Natural killer cell (primary cell): ENCODE measurements around the gene GRXCR1. TPM values are rescaled to one million over a fixed set of nuclear protein-coding genes. Genes with fewer than 3 reads are reported as not detected.

Experiments used
- ATAC-seq, 3 donors: fragments of 150-1000 bp in 2 of 3; fragments of 200-7000 bp in 1 of 3; cut with Tn5 transposase; 1 replicate in 1 of 3; 2 replicates in 2 of 3; pipeline ENCODE4 v1.10.0; 2021; ENCODE audit warnings: mild to moderate bottlenecking in 2 of 3, moderate library complexity in 2 of 3
- DNase-seq, 2 donors: peaks; one replicate each; pipeline versions ENCODE4 v3.0.0 to v3.0.0-alpha.2; 2013 to 2021; ENCODE audit warnings: mixed read lengths in 1 of 2
- H3K27ac ChIP-seq: one replicate; pipeline ENCODE4 v1.5.1; 2013; ENCODE audit warnings: mild to moderate bottlenecking, low read length
- H3K27me3 ChIP-seq: one replicate; pipeline ENCODE4 v1.6.1; 2013; ENCODE audit warnings: low read length; ENCODE audit not compliant: control insufficient read depth, insufficient read depth
- H3K36me3 ChIP-seq: one replicate; pipeline ENCODE4 v1.6.1; 2013; ENCODE audit warnings: low read length; ENCODE audit not compliant: control insufficient read depth, insufficient read depth
- H3K4me1 ChIP-seq: one replicate; pipeline ENCODE4 v1.6.1; 2013; ENCODE audit warnings: low read length; ENCODE audit not compliant: control insufficient read depth, insufficient read depth
- H3K4me3 ChIP-seq: one replicate; pipeline ENCODE4 v1.5.1; 2013; ENCODE audit warnings: low read length
- H3K9me3 ChIP-seq: one replicate; pipeline ENCODE4 v1.6.1; 2013; ENCODE audit warnings: low read length; ENCODE audit not compliant: control insufficient read depth, insufficient read depth
- H3K27ac Mint-ChIP-seq, 2 donors: one replicate each; pipeline ENCODE4 v1.8.0; 2022; ENCODE audit warnings: mild to moderate bottlenecking in 2 of 2, mixed read lengths in 2 of 2, moderate library complexity in 1 of 2
- H3K27me3 Mint-ChIP-seq, 2 donors: one replicate each; pipeline ENCODE4 v1.8.0; 2022; ENCODE audit warnings: low read depth in 2 of 2, mixed read lengths in 2 of 2
- H3K36me3 Mint-ChIP-seq: one replicate; pipeline ENCODE4 v1.8.0; 2022; ENCODE audit warnings: mixed read lengths
- H3K4me1 Mint-ChIP-seq, 2 donors: one replicate each; pipeline ENCODE4 v1.8.0; 2022; ENCODE audit warnings: mixed read lengths in 2 of 2
- H3K4me3 Mint-ChIP-seq: one replicate; pipeline ENCODE4 v1.8.0; 2022; ENCODE audit warnings: mild to moderate bottlenecking, moderate library complexity, mixed read lengths
- H3K9me3 Mint-ChIP-seq, 2 donors: one replicate each; pipeline ENCODE4 v1.8.0; 2022; ENCODE audit warnings: mixed read lengths in 2 of 2
- CTCF ChIP-seq: fragments of 200-600 bp; IDR thresholded peaks from one replicate; pipeline ENCODE4 v1.8.0; 2022; ENCODE audit warnings: antibody characterized with exemption
- WGBS: methylation state at CpG from one replicate; pipeline ENCODE4 v1.1.7; 2013; ENCODE audit warnings: missing lambda C conversion rate; ENCODE audit not compliant: insufficient coverage; 5-methylcytosine and 5-hydroxymethylcytosine counted together
- intact Hi-C: fragments of 100-400 bp; cut with micrococcal nuclease; formaldehyde crosslinking; loops from one replicate; pipeline ENCODE4 v1.14.2; 2022
- total RNA-seq, 4 donors: library from RNA; stranded (reverse); fragments of 120-200 nt in 1 of 4; gene quantifications; one replicate each; pipeline versions ENCODE4 v1.2.3 to v1.2.4, GENCODE V29; 2013 to 2022

GRXCR1 gene
- total RNA-seq, 3 donors from 2014 or later (not counting 1 experiment from before 2014, with no cell fraction given) = not detected

- Mint-ChIP-seq H3K4me1 (no peaks in the 10 kb centered on the region), H3K27ac (no peak overlapping the region), H3K36me3 (no peaks in the 10 kb centered on the region), H3K9me3 (peaks cover 0 to 5% of the 10 kb centered on the region in 2 donors), H3K27me3 (peaks cover 0 to 2% of the 10 kb centered on the region in 2 donors), H3K4me3 (no peak overlapping the region)
- no peak for TF ChIP-seq CTCF
- Histone ChIP-seq H3K27me3 (no peaks in the 10 kb centered on the region), H3K4me3 (no peak overlapping the region), H3K9me3 (no peaks in the 10 kb centered on the region), H3K4me1 (no peaks in the 10 kb centered on the region), H3K27ac (no peak overlapping the region), H3K36me3 (no peaks in the 10 kb centered on the region)
- intact Hi-C loops = no loop called here
- DNase-seq (no peak), ATAC-seq (no peak)
- 46% methylated on average over 6 of the region's 6 CpGs for WGBS
Measured at GRCh38 chr4:42906891-42907759, 14.6 kb downstream of the GRXCR1 start.

- no peak overlapping the region for H3K27ac ChIP-seq
- Mint-ChIP-seq H3K27me3 (peaks cover 0 to 2% of the 10 kb centered on the region in 2 donors), H3K36me3 (no peaks in the 10 kb centered on the region), H3K27ac (no peak overlapping the region), H3K4me3 (no peak overlapping the region), H3K9me3 (peaks cover 0 to 3% of the 10 kb centered on the region in 2 donors), H3K4me1 (no peaks in the 10 kb centered on the region)
- no peaks in the 10 kb centered on the region for H3K4me1 ChIP-seq
- intact Hi-C loops = no loop called here
- no peak for DNase-seq
- WGBS = 87% methylated on average over 2 of the region's 5 CpGs
- no peaks in the 10 kb centered on the region for H3K36me3 ChIP-seq
- TF ChIP-seq CTCF = no peak
- H3K9me3 ChIP-seq = no peaks in the 10 kb centered on the region
- no peak for ATAC-seq
- H3K27me3 ChIP-seq = no peaks in the 10 kb centered on the region
- no peak overlapping the region for H3K4me3 ChIP-seq
Measured at GRCh38 chr4:42910459-42910858, 17.9 kb downstream of the GRXCR1 start.

GRCh38 chr4:42914937-42915336, 22.4 kb downstream of the GRXCR1 start:
- Histone ChIP-seq H3K27me3 (no peaks in the 10 kb centered on the region), H3K36me3 (no peaks in the 10 kb centered on the region), H3K27ac (no peak overlapping the region), H3K9me3 (no peaks in the 10 kb centered on the region), H3K4me3 (no peak overlapping the region), H3K4me1 (no peaks in the 10 kb centered on the region)
- Mint-ChIP-seq H3K36me3 (no peaks in the 10 kb centered on the region), H3K9me3 (peaks cover 0 to 1% of the 10 kb centered on the region in 2 donors), H3K4me1 (no peaks in the 10 kb centered on the region), H3K27me3 (peaks cover 0 to 2% of the 10 kb centered on the region in 2 donors), H3K27ac (no peak overlapping the region), H3K4me3 (no peak overlapping the region)
- ATAC-seq = no peak
- no peak for TF ChIP-seq CTCF
- WGBS = 82% methylated on average over 4 of the region's 4 CpGs
- intact Hi-C loops = no loop called here
- no peak for DNase-seq
